ENCODE results near the gene KCNQ1.

DNA sequence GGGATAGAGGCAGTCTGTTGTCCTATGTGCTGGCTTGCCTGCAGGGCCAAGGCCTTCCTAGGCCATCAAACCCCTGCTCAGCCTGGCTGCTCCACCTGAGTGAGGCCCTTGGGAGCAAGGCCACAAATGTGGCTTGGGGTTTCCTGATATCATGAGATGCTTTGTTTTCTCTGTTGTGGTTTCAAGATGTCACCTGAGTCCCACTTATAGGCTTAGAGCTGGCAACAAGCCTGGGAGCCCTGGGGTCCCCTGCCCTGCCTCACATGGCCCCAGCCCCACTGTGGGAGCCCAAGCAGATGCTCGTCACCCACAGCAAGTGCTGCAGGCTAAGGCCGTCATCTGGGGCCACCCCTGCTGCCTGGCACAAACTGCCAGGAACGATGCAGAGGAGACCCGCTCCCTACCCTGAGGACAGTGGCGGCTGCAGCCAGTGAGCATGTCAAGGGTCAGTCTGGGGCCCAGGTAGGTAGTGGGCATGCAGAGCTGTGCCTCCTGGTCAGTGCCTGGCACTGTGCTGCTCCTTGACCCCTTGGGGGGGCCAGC lies 330.3 kb downstream of the KCNQ1 start:
- no peak for TF ChIP-seq EZH2 (IDR thresholded peaks at IDR 0.05; ENCODE audit: borderline replicate concordance, low read length)
- TF ChIP-seq, protein P1, sequence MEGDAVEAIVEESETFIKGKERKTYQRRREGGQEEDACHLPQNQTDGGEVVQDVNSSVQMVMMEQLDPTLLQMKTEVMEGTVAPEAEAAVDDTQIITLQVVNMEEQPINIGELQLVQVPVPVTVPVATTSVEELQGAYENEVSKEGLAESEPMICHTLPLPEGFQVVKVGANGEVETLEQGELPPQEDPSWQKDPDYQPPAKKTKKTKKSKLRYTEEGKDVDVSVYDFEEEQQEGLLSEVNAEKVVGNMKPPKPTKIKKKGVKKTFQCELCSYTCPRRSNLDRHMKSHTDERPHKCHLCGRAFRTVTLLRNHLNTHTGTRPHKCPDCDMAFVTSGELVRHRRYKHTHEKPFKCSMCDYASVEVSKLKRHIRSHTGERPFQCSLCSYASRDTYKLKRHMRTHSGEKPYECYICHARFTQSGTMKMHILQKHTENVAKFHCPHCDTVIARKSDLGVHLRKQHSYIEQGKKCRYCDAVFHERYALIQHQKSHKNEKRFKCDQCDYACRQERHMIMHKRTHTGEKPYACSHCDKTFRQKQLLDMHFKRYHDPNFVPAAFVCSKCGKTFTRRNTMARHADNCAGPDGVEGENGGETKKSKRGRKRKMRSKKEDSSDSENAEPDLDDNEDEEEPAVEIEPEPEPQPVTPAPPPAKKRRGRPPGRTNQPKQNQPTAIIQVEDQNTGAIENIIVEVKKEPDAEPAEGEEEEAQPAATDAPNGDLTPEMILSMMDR (IDR thresholded peaks at IDR 0.05; ENCODE audit: low read length), result no peak
